Stimulated activated CD4-positive, alpha-beta T cell treated with anti-CD3 and anti-CD28 coated beads, Interleukin-15, amount 100 ng/mL, for 24 hours (primary cell): Measurements from ENCODE around the gene NRARP.

Experiments used
- DNase-seq: peaks from one replicate; pipeline ENCODE4 v3.0.0-alpha.2; 2020

NRARP gene

GRCh38 chr9:137255448-137256114 is 46.5 kb downstream of the NRARP start:
- peak; percentile 55 for DNase-seq

- peak; percentile 97 for DNase-seq
Observed at GRCh38 chr9:137254624-137255447, 47.2 kb downstream of the NRARP start, which contains the start of gene NELFB. Gene NELFB (plus strand): TSS chr9:137255327.

- DNase-seq, result no peak
Observed at GRCh38 chr9:137253717-137254623, 48.1 kb downstream of the NRARP start.

- DNase-seq, result no peak
Observed at GRCh38 chr9:137252555-137253506, 49.2 kb downstream of the NRARP start.

GRCh38 chr9:137251490-137252268 is 50.4 kb downstream of the NRARP start:
- DNase-seq, result no peak

GRCh38 chr9:137251194-137251461 is 50.9 kb downstream of the NRARP start, which contains the start of gene STPG3:
Gene STPG3 (plus strand): TSS chr9:137251286. CDS start chr9:137251287, 1 bp downstream.
- DNase-seq, result no peak

- DNase-seq, result no peak
Observed at GRCh38 chr9:137250329-137251193, 51.5 kb downstream of the NRARP start.
